Fibroblast of the aortic adventitia (primary cell): ENCODE results near the gene PSMG3. TPM values are rescaled to one million over a fixed set of nuclear protein-coding genes. Genes with fewer than 3 reads are reported as not detected.

Source experiments
- DNase-seq: peaks from one replicate; pipeline ENCODE4 v3.0.0-alpha.2; 2010; ENCODE audit warnings: low read depth
- H3K4me3 ChIP-seq: 2 replicates; pipeline ENCODE4 v1.5.1; 2011; ENCODE audit warnings: low read depth, mild to moderate bottlenecking, control low read depth, low read length, moderate library complexity
- total RNA-seq: library from RNA; depleted of rRNA; stranded (reverse); fragments of >200 nt; gene quantifications from 2 replicates; pipeline ENCODE4 v1.2.3, GENCODE V29; 2012; ENCODE audit warnings: low replicate concordance
- TF ChIP-seq, protein P1 (sequence below): IDR thresholded peaks from 2 replicates; pipeline ENCODE4 v1.5.1; 2011; ENCODE audit warnings: mild to moderate bottlenecking, low read length, control low read depth, inconsistent platforms; ENCODE audit not compliant: insufficient read depth

PSMG3 gene
- total RNA-seq, 1 donor, result 20.5 TPM

- TF ChIP-seq, protein P1, sequence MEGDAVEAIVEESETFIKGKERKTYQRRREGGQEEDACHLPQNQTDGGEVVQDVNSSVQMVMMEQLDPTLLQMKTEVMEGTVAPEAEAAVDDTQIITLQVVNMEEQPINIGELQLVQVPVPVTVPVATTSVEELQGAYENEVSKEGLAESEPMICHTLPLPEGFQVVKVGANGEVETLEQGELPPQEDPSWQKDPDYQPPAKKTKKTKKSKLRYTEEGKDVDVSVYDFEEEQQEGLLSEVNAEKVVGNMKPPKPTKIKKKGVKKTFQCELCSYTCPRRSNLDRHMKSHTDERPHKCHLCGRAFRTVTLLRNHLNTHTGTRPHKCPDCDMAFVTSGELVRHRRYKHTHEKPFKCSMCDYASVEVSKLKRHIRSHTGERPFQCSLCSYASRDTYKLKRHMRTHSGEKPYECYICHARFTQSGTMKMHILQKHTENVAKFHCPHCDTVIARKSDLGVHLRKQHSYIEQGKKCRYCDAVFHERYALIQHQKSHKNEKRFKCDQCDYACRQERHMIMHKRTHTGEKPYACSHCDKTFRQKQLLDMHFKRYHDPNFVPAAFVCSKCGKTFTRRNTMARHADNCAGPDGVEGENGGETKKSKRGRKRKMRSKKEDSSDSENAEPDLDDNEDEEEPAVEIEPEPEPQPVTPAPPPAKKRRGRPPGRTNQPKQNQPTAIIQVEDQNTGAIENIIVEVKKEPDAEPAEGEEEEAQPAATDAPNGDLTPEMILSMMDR, result no peak
- H3K4me3 ChIP-seq, result no peak overlapping the region
- DNase-seq, result no peak
These were observed 33.8 kb upstream of the PSMG3 start for GRCh38 chr7:1603346-1604225.

DNA sequence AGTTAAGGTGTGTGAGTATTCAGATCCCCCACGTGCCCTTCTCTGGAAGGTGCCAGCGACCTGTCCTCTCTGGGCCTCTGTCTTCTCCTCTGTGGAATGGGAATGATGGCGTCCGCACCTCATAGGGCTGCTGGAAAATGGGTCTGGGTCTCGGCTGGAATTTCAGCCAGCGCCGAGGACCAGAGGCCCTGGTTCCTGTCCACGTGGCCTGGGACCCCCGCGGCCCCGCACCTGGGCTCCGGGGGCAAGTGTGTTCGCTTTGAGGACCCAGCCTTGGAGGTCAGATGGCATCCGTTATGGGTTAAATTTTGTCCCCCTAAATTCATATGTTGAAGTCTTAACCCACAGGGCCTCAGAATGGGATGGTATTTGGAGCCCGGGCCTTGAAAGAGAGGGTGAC is 32.6 kb upstream of the PSMG3 start:
- TF ChIP-seq, protein P1, result no peak
- no peak for DNase-seq
- H3K4me3 ChIP-seq, result no peak overlapping the region

GRCh38 chr7:1601956-1602355 is 32.1 kb upstream of the PSMG3 start:
- H3K4me3 ChIP-seq, result no peak overlapping the region
- TF ChIP-seq, protein P1, result no peak
- no peak for DNase-seq

- H3K4me3 ChIP-seq, result no peak overlapping the region
- TF ChIP-seq, protein P1, result no peak
- DNase-seq, result no peak
These were observed 30.0 kb upstream of the PSMG3 start for GRCh38 chr7:1599640-1600395.

DNA sequence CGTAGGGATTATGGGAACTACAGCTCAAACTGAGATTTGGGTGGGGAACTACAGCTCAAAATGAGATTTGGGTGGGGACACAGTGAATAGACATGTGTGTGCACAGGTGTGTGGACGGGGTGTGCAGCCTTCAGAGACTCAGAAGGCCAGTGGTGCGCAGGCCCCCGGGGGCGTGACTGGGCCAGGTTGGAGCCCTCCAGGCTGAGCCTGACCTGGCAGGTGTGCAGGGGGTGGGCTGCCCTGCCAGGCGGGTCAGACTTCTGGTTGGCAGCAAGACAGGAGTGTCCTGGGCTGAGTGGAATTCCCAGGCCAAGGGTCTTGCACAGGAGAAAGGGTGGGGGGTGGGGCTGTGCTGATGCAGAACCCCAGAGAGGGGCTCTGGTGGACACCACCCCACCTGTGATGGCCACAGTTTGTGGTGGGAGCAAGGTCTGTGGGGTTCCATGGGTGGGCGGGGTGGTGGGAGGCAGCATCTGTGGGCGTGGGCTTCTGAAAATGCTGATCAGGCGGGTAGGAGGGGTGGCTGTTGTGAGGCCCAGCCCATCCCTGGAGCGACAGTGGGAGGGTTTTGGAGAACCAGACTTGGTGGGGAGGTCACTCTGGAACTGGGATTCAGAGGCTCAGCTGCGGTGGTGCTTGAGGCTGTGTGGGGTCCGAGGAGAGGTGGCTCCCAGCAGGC is 29.3 kb upstream of the PSMG3 start:
- DNase-seq, result no peak
- TF ChIP-seq, protein P1, result no peak
- no peak overlapping the region for H3K4me3 ChIP-seq

- no peak for DNase-seq
These were observed 28.5 kb upstream of the PSMG3 start for GRCh38 chr7:1598286-1598685.

More at GRCh38 chr7:1598286-1598685, 28.5 kb upstream of the PSMG3 start:
- H3K4me3 ChIP-seq, result no peak overlapping the region
- TF ChIP-seq, protein P1, result no peak
